ENCODE measurements around the gene SEC14L1.

DNA sequence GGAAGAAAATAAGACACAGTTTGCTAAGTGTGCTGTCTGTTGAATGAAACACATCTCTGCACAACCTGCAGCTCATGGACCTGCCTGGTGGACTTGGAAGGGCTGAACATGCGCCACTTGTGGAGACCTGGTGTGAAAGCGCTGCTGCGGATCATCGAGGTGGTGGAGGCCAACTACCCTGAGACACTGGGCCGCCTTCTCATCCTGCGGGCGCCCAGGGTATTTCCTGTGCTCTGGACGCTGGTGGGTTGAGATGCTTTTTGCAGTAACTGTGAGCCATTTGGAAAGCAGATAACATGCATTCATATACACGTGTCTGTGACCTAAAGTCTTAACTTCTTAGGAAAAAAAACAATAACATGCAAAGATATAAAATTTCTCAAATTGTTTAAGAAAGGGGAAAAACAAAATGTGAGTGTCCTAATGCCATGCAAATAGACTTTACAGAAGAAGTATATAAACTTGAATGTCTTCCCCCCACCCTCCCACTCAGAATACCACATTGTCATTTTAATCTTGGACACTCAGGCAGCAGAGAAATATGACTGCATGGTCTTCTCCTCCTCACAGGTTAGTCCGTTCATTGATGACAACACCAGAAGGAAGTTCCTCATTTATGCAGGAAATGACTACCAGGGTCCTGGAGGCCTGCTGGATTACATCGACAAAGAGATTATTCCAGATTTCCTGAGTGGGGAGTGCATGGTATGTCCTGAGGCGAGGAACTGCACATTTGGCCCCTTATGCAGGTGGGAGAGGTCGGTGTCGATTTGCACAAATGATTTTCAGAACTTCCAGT, 65.6 kb downstream of the SEC14L1 start:
- no peak for TF ChIP-seq EZH2 (IDR thresholded peaks at IDR 0.05; ENCODE audit: borderline replicate concordance, low read depth, low read length, severe bottlenecking)
- TF ChIP-seq, protein P1, sequence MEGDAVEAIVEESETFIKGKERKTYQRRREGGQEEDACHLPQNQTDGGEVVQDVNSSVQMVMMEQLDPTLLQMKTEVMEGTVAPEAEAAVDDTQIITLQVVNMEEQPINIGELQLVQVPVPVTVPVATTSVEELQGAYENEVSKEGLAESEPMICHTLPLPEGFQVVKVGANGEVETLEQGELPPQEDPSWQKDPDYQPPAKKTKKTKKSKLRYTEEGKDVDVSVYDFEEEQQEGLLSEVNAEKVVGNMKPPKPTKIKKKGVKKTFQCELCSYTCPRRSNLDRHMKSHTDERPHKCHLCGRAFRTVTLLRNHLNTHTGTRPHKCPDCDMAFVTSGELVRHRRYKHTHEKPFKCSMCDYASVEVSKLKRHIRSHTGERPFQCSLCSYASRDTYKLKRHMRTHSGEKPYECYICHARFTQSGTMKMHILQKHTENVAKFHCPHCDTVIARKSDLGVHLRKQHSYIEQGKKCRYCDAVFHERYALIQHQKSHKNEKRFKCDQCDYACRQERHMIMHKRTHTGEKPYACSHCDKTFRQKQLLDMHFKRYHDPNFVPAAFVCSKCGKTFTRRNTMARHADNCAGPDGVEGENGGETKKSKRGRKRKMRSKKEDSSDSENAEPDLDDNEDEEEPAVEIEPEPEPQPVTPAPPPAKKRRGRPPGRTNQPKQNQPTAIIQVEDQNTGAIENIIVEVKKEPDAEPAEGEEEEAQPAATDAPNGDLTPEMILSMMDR (IDR thresholded peaks at IDR 0.05; ENCODE audit: borderline replicate concordance, extremely low read depth, low read length, poor library complexity, severe bottlenecking) = no peak
